ENCODE data around the gene EFEMP2.
"Not testable (repeated sequence)": the region's sequence is repeated elsewhere in the genome, so short reads cannot be mapped to it uniquely, and the experiment has no call there.

The EFEMP2 gene

DNA sequence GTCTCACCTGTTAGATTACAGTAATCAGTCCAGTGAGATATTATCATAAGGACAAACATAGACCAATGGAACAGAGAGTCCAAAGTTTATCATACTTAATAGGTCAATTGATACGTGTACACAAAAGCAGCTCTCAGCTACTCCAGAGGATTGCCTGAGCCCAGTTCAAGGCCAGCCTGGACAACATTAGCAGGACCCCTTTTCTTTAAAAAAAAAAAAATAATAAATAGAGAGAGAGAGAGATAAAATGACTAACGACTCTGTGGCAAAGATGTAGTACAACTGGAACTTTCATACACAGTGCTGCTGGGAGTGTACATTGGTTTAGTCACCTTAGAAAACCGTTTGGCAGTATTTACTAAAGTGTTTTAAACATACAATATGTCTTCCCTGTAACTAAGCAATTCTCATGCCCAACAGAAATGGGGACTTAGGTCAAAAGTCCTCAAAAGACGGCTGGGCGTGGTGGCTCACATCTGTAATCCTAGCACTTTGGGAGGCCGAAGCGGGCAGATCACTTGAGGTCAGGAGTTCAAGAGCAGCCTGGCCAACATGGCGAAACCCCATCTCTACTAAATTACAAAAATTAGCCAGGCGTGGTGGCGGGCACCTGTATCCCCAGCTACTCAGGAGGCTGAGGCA, 28.2 kb downstream of the EFEMP2 start:
- DNase-seq (ENCODE audit: low read depth) = no peak
- TF ChIP-seq, protein P1, sequence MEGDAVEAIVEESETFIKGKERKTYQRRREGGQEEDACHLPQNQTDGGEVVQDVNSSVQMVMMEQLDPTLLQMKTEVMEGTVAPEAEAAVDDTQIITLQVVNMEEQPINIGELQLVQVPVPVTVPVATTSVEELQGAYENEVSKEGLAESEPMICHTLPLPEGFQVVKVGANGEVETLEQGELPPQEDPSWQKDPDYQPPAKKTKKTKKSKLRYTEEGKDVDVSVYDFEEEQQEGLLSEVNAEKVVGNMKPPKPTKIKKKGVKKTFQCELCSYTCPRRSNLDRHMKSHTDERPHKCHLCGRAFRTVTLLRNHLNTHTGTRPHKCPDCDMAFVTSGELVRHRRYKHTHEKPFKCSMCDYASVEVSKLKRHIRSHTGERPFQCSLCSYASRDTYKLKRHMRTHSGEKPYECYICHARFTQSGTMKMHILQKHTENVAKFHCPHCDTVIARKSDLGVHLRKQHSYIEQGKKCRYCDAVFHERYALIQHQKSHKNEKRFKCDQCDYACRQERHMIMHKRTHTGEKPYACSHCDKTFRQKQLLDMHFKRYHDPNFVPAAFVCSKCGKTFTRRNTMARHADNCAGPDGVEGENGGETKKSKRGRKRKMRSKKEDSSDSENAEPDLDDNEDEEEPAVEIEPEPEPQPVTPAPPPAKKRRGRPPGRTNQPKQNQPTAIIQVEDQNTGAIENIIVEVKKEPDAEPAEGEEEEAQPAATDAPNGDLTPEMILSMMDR (IDR thresholded peaks at IDR 0.05; ENCODE audit: control insufficient read depth, extremely low read depth, insufficient read depth) = no peak
- no peak overlapping the region for H3K4me3 ChIP-seq (ENCODE audit: low read depth, low read length)

DNA sequence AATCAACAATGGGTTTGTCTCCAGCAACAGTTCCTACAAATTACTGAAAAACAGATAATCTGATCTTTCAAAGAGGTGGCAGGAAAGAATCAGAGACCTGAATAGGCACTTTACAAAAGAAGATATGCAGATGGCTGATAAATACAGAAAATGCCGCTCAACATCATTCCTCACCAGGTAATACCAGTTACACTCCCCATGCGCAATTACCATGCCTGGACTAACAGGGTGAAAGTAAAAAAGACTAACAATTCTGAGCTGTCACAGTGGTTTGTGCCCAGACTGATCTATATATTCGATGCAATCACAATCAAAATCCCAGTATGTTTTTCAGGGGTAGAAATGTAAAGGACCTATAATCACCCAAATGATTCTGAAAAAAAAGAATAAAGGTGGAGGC, 28.8 kb downstream of the EFEMP2 start:
- DNase-seq (ENCODE audit: low read depth) = no peak
- TF ChIP-seq, protein P1 (IDR thresholded peaks at IDR 0.05; ENCODE audit: control insufficient read depth, extremely low read depth, insufficient read depth) = no peak

DNA sequence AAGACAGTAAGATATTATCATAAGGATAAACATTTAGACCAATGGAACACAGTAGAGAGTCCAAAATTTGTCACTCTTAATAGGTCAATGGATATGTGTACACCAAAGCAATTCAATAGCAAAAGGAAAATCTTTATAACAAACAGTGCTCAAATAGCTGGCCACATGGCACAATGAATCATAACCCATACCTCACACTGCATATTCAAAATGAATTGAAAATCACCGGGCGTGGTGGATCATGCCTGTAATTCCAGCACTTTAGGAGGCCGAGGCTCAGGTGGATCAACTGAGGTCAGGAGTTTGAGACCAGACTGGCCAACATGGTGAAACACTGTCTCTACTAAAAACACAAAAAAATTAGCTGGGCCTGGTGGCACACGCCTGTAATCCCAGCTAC, 30.5 kb downstream of the EFEMP2 start:
- no peak overlapping the region for H3K4me3 ChIP-seq (ENCODE audit: low read depth, low read length)
- no peak for DNase-seq (ENCODE audit: low read depth)
- TF ChIP-seq, protein P1 (IDR thresholded peaks at IDR 0.05; ENCODE audit: control insufficient read depth, extremely low read depth, insufficient read depth) = no peak

More for the DNA sequence above, 28.8 kb downstream of the EFEMP2 start:
- no peak overlapping the region for H3K4me3 ChIP-seq (ENCODE audit: low read depth, low read length)

DNA sequence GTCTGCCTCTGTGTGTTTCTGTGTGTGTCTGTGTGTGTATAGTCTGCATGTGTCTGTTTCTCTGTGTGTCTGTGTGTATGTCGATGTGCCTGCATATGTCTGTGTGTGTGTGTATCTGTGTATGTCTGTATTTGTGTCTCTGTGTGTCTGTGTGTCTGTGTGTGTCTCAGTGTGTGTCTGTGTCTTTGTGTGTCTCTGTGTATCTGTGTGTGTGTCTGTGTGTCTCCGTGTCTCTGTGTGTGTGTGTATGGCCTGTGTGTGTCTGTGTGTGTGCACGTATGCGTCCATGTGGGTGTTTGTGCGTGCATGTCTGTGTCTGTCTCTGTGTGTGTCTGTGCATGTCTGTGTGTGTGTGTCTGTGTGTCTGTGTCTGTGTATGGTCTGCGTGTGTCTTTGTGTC, 38.4 kb downstream of the EFEMP2 start:
- TF ChIP-seq, protein P1 (IDR thresholded peaks at IDR 0.05; ENCODE audit: control insufficient read depth, extremely low read depth, insufficient read depth) = no peak
- no peak overlapping the region for H3K4me3 ChIP-seq (ENCODE audit: low read depth, low read length)
- no peak for DNase-seq (ENCODE audit: low read depth)

DNA sequence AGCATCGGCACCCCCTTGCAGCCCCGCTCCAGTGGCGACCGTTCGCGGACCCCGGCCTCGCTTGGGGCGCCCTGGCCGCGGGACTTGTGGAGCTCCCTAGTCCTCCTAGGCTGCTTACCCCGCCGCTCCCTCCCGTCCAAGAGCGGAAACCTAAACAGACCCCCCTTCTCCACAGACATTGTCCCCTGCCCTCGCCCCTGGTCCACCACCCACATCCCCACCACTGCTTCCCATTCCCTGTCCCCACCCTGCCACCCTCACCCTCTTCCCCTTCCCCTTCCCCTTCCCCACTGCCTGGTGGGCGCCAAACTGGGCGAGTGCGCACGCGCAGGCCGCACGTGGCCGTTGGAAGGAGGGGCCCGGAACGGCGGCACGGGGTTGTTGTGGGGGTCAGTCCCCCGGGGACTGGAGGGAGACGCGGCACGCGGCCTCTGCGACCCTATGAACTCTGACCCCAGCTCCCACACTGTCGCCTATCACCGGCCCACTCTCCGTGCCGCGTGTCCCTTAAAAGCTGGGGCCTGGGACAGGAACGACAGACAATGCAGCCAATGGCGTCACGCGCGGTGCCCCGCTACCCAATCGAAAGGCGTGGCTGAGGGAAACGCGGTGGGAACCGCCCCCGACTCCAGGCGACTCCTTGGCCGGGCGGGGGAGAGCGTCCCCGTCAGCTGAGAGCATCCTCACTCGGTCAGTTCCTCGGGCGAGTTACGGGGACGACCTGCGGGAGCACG, 39.1 kb downstream of the EFEMP2 start, which contains the start of gene SNX32:
SNX32 (plus strand) TSS at position 667 of the 734 bp plus-strand sequence. CDS start 103 bp downstream, outside the sequence.
- no peak for DNase-seq (ENCODE audit: low read depth)
- TF ChIP-seq, protein P1 (IDR thresholded peaks at IDR 0.05; ENCODE audit: control insufficient read depth, extremely low read depth, insufficient read depth) = no peak
- H3K4me3 ChIP-seq (ENCODE audit: low read depth, low read length) = no peak within 1 kb of the TSS

DNA sequence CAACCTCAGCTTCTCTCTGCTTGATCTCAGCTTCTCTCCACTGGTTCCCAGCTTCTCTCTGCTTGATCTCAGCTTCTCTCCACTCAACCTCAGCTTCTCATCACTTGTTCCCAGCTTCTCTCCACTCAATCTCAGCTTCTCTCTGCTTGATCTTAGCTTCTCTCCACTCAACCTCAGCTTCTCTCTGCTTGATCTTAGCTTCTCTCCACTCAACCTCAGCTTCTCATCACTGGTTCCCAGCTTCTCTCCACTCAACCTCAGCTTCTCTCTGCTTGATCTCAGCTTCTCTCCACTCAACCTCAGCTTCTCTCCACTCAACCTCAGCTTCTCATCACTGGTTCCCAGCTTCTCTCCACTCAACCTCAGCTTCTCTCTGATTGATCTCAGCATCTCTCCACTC, 40.4 kb downstream of the EFEMP2 start:
- not testable (repeated sequence) for H3K4me3 ChIP-seq (ENCODE audit: low read depth, low read length); DNase-seq (ENCODE audit: low read depth)

DNA sequence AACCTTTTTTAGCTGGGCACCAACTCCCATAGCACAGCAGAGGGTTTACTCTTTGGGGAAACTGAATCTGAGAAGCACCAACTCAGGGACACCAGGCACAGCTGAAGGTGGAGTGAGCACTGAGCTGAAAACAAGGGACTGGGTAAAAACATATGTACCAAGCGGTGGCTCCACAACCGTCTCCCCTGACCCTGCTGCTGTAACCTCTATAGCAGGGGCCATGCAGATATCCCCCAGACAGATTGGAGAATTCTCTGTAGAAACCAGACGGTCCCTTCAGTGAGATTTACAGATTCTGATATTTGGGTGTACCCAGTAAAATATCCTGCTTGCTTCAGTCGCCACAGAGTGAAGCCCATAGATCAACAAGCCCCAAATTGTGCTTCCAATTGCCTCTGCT, 43.1 kb downstream of the EFEMP2 start:
- no peak overlapping the region for H3K4me3 ChIP-seq (ENCODE audit: low read depth, low read length)
- DNase-seq (ENCODE audit: low read depth) = no peak
- TF ChIP-seq, protein P1 (IDR thresholded peaks at IDR 0.05; ENCODE audit: control insufficient read depth, extremely low read depth, insufficient read depth) = no peak

Measured in LNCaP clone FGC (cell line).